Spleen (tissue), 7 donors: ENCODE results near the gene CCDC192.

Experiments
- CTCF ChIP-seq, 11 experiments: fragments of 200-600 bp in 7 of 11; fragments of 450-650 bp in 4 of 11; sonication (generic) in 4 of 11; IDR thresholded peaks in 8 of 11; conservative IDR thresholded peaks in 3 of 11; 1 replicate in 7 of 11; 2 replicates in 4 of 11; pipeline versions ENCODE4 v1.4.0 to v1.8.0; 2016 to 2021; ENCODE audit warnings: antibody characterized with exemption in 11 of 11, inconsistent platforms in 4 of 11, mild to moderate bottlenecking in 1 of 11
- POLR2A ChIP-seq, 3 donors: fragments of 450-650 bp; IDR thresholded peaks; one replicate each; pipeline ENCODE4 v1.5.1; 2017; ENCODE audit warnings: antibody characterized with exemption in 3 of 3, mild to moderate bottlenecking in 1 of 3
- POLR2AphosphoS5 ChIP-seq, 3 donors: sonication (generic); formaldehyde crosslinking; IDR thresholded peaks; one replicate each; pipeline ENCODE4 v1.5.1; 2017; ENCODE audit warnings: antibody characterized with exemption in 3 of 3
- donor health status: DM: no; HTN: no; CAD: no; lungs with moderate emphysema.
- donor health status: DM: no; HTN: no; CAD: no.
- donor health status: DM: no; HTN: no; CAD: no.

GRCh38 chr5:127926974-127927373 is 223.8 kb downstream of the CCDC192 start:
- TF ChIP-seq POLR2A (IDR thresholded peaks at IDR 0.05) (no peak), CTCF (IDR thresholded peaks at IDR 0.05 in 8 of 11, conservative IDR thresholded peaks at IDR 0.05 in 3 of 11) (no peak), POLR2AphosphoS5 (IDR thresholded peaks at IDR 0.05) (no peak)
